ENCODE data around the gene NEDD8. TPM values are rescaled to one million over a fixed set of nuclear protein-coding genes. Genes with fewer than 3 reads are reported as not detected.

NEDD8 gene
- total and polyA plus RNA-seq, 2 donors (not counting 3 experiments of a cell fraction or from before 2014, with no cell fraction given), result 243 to 316 TPM

- intact Hi-C loops (cut with micrococcal nuclease) (no loop called here), dilution Hi-C loops (cut with MboI; ENCODE audit: extremely low pct_ligation_motif_present, low sequenced_read_pairs) (no loop called here)
- TF ChIP-seq GATA2 (IDR thresholded peaks at IDR 0.05; ENCODE audit: insufficient read depth, insufficient read length, low read depth, low read length) (no peak), JUN (IDR thresholded peaks at IDR 0.05; ENCODE audit: borderline replicate concordance, insufficient read depth, insufficient read length, low read depth) (no peak), EZH2 (IDR thresholded peaks at IDR 0.05; ENCODE audit: borderline replicate concordance, low read depth, low read length, severe bottlenecking) (no peak), POLR2A (IDR thresholded peaks at IDR 0.05; ENCODE audit: low read depth, low read length) (no peak)
- TF ChIP-seq, protein P1, sequence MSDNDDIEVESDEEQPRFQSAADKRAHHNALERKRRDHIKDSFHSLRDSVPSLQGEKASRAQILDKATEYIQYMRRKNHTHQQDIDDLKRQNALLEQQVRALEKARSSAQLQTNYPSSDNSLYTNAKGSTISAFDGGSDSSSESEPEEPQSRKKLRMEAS (IDR thresholded peaks at IDR 0.05; ENCODE audit: insufficient read depth, insufficient read length), result no peak
- Histone ChIP-seq H3K4me2 (ENCODE audit: insufficient read depth, low read length) (no peak overlapping the region), H3K27ac (ENCODE audit: insufficient read depth, low read depth, low read length) (no peak overlapping the region), H3K27me3 (ENCODE audit: control insufficient read depth in 2 of 2, insufficient read depth in 2 of 2, low read length in 2 of 2) (no peaks in the 10 kb centered on the region), H3K9ac (replicated peaks; ENCODE audit: extremely low read depth, insufficient read depth, low read length) (no peak overlapping the region), H3K4me3 (replicated peaks in 1 of 3; ENCODE audit: insufficient read depth in 1 of 3, low read depth in 1 of 3, low read length in 3 of 3) (no peak overlapping the region), H3K79me2 (ENCODE audit: control insufficient read depth, insufficient read depth, low read length) (no peaks in the 10 kb centered on the region), H2AFZ (ENCODE audit: low read depth, low read length) (no peak overlapping the region), H3K36me3 (ENCODE audit: control insufficient read depth in 2 of 2, extremely low read depth in 1 of 2, insufficient read depth in 2 of 2, low read length in 2 of 2) (peaks cover 0 to 18% of the 10 kb centered on the region in 2 experiments), H3K9me1 (replicated peaks; ENCODE audit: control insufficient read depth, extremely low read depth, insufficient read depth, low read length) (no peaks in the 10 kb centered on the region), H4K20me1 (replicated peaks; ENCODE audit: control insufficient read depth, extremely low read depth, insufficient read depth, low read length) (no peaks in the 10 kb centered on the region), H3K4me1 (ENCODE audit: control insufficient read depth, extremely low read depth, insufficient read depth, low read length) (peaks cover 3% of the 10 kb centered on the region), H3K9me3 (replicated peaks; ENCODE audit: control insufficient read depth, insufficient read depth, low read length) (no peaks in the 10 kb centered on the region)
- BruUV-seq (replicated peaks), result no TSS peak
- ChIA-PET CTCF (no interaction called here), POLR2A (no interaction called here)
- DNase-seq (ENCODE audit: low read depth, low spot score) (no peak), FAIRE-seq (no peak)
These were observed 55.6 kb downstream of the NEDD8 start for GRCh38 chr14:24176599-24176998.

- BruUV-seq (replicated peaks), result no TSS peak
- no peak overlapping the region for H3K4me2 ChIP-seq (ENCODE audit: insufficient read depth, low read length)
- no peaks in the 10 kb centered on the region for H3K79me2 ChIP-seq (ENCODE audit: control insufficient read depth, insufficient read depth, low read length)
- no peaks in the 10 kb centered on the region for H4K20me1 ChIP-seq (replicated peaks; ENCODE audit: control insufficient read depth, extremely low read depth, insufficient read depth, low read length)
- no peaks in the 10 kb centered on the region for H3K9me1 ChIP-seq (replicated peaks; ENCODE audit: control insufficient read depth, extremely low read depth, insufficient read depth, low read length)
- no peak overlapping the region for H2AFZ ChIP-seq (ENCODE audit: low read depth, low read length)
- no peak overlapping the region for H3K9ac ChIP-seq (replicated peaks; ENCODE audit: extremely low read depth, insufficient read depth, low read length)
- peaks cover 0 to 3% of the 10 kb centered on the region in 2 experiments for H3K36me3 ChIP-seq (ENCODE audit: control insufficient read depth in 2 of 2, extremely low read depth in 1 of 2, insufficient read depth in 2 of 2, low read length in 2 of 2)
- no peak overlapping the region for H3K27ac ChIP-seq (ENCODE audit: insufficient read depth, low read depth, low read length)
- no peak overlapping the region for H3K4me3 ChIP-seq (replicated peaks in 1 of 3; ENCODE audit: insufficient read depth in 1 of 3, low read depth in 1 of 3, low read length in 3 of 3)
- no peak for TF ChIP-seq JUN (IDR thresholded peaks at IDR 0.05; ENCODE audit: borderline replicate concordance, insufficient read depth, insufficient read length, low read depth)
- TF ChIP-seq, protein P1 (IDR thresholded peaks at IDR 0.05; ENCODE audit: insufficient read depth, insufficient read length), result no peak
- TF ChIP-seq CTCF (IDR thresholded peaks at IDR 0.05; ENCODE audit: extremely low read depth in 1 of 2, insufficient read depth in 1 of 2, low read depth in 1 of 2, low read length in 2 of 2), result no peak
- no peak for TF ChIP-seq POLR2AphosphoS5 (IDR thresholded peaks at IDR 0.05; ENCODE audit: insufficient read depth, low read depth, low read length)
- no peak for TF ChIP-seq EZH2 (IDR thresholded peaks at IDR 0.05; ENCODE audit: borderline replicate concordance, low read depth, low read length, severe bottlenecking)
- TF ChIP-seq GATA2 (IDR thresholded peaks at IDR 0.05; ENCODE audit: insufficient read depth, insufficient read length, low read depth, low read length), result no peak
- TF ChIP-seq MYC (IDR thresholded peaks at IDR 0.05; ENCODE audit: low read depth, low read length), result no peak
- no peak for TF ChIP-seq POLR2A (IDR thresholded peaks at IDR 0.05; ENCODE audit: low read depth, low read length)
- TF ChIP-seq FOS (IDR thresholded peaks at IDR 0.05; ENCODE audit: borderline replicate concordance, insufficient read depth, low read length), result no peak
- no peak for FAIRE-seq
- ChIA-PET POLR2A (interaction anchor here (0.5 kb wide), 1 partner anchor 641 kb away, joined by 5 read pairs; no protein-coding TSS in a partner anchor), CTCF (interaction anchor here (1.0 to 1.7 kb wide), 2 partner anchors 12 to 124 kb away, joined by 4 to 5 read pairs; partner anchors contain the start of gene IRF9)
- H3K9me3 ChIP-seq (replicated peaks; ENCODE audit: control insufficient read depth, insufficient read depth, low read length), result no peaks in the 10 kb centered on the region
- dilution Hi-C loops (cut with MboI; ENCODE audit: extremely low pct_ligation_motif_present, low sequenced_read_pairs), result no loop called here
- no peaks in the 10 kb centered on the region for H3K27me3 ChIP-seq (ENCODE audit: control insufficient read depth in 2 of 2, insufficient read depth in 2 of 2, low read length in 2 of 2)
- H3K4me1 ChIP-seq (ENCODE audit: control insufficient read depth, extremely low read depth, insufficient read depth, low read length), result peaks cover 3% of the 10 kb centered on the region
- intact Hi-C loops (cut with micrococcal nuclease), result no loop called here
- no peak for DNase-seq (ENCODE audit: low read depth, low spot score)
These were observed 59.3 kb downstream of the NEDD8 start for GRCh38 chr14:24172871-24173281.

Measured in endothelial cell of umbilical vein (primary cell).